ENCODE measurements around the gene WNT5A. TPM values are rescaled to one million over a fixed set of nuclear protein-coding genes. Genes with fewer than 3 reads are reported as not detected.

Gene WNT5A
- total RNA-seq, 1 donor: 1,763 TPM

- DNase-seq (ENCODE audit: low read depth): peak; percentile 93
- peak overlapping the region; percentile 92 for H3K4me3 ChIP-seq (ENCODE audit: low read depth, low read length)
- no peak for TF ChIP-seq CTCF (IDR thresholded peaks at IDR 0.05; ENCODE audit: insufficient read depth, low read depth, low read length)
These were observed 1.4 kb upstream of the WNT5A start for GRCh38 chr3:55488398-55489055.

GRCh38 chr3:55487381-55488241 is 505 bp upstream of the WNT5A start:
- peak overlapping the region; percentile 92 for H3K4me3 ChIP-seq (ENCODE audit: low read depth, low read length)
- DNase-seq (ENCODE audit: low read depth): peak; percentile 78
- no peak for TF ChIP-seq CTCF (IDR thresholded peaks at IDR 0.05; ENCODE audit: insufficient read depth, low read depth, low read length)

- peak overlapping the region; percentile 92 for H3K4me3 ChIP-seq (ENCODE audit: low read depth, low read length)
- TF ChIP-seq CTCF (IDR thresholded peaks at IDR 0.05; ENCODE audit: insufficient read depth, low read depth, low read length): no peak
- peak; percentile 89 for DNase-seq (ENCODE audit: low read depth)
These were observed 827 bp downstream of the WNT5A start for GRCh38 chr3:55486101-55486856.

- H3K4me3 ChIP-seq (ENCODE audit: low read depth, low read length): peak overlapping the region; percentile 92
- peak; percentile 66 for TF ChIP-seq CTCF (IDR thresholded peaks at IDR 0.05; ENCODE audit: insufficient read depth, low read depth, low read length)
- peak; percentile 90 for DNase-seq (ENCODE audit: low read depth)
These were observed 2.0 kb downstream of the WNT5A start for GRCh38 chr3:55484801-55485791.

- TF ChIP-seq CTCF (IDR thresholded peaks at IDR 0.05; ENCODE audit: insufficient read depth, low read depth, low read length): no peak
- DNase-seq (ENCODE audit: low read depth): peak; percentile 33
- peak overlapping the region; percentile 92 for H3K4me3 ChIP-seq (ENCODE audit: low read depth, low read length)
These were observed 2.9 kb downstream of the WNT5A start for GRCh38 chr3:55484191-55484689.

All from fibroblast of villous mesenchyme (primary cell).